A204.1 (cell line): ENCODE results near the gene MTHFR.

Experiments
- FAIRE-seq: peaks from 2 replicates; lab custom pipeline; 2012; peaks lifted over from hg19 to GRCh38; lab: Jason Lieb, UNC

Gene MTHFR

GRCh38 chr1:11796036-11796828, 9.5 kb downstream of the MTHFR start:
- FAIRE-seq = no peak

- FAIRE-seq = no peak
Measured at GRCh38 chr1:11795238-11795890, 10.4 kb downstream of the MTHFR start.

- FAIRE-seq = no peak
Measured at GRCh38 chr1:11794446-11795237, 11.1 kb downstream of the MTHFR start.

- FAIRE-seq = no peak
Measured at GRCh38 chr1:11793819-11794218, 11.9 kb downstream of the MTHFR start.

GRCh38 chr1:11792106-11792505, 13.7 kb downstream of the MTHFR start:
- no peak for FAIRE-seq

GRCh38 chr1:11790880-11791715, 14.7 kb downstream of the MTHFR start:
- FAIRE-seq = no peak

- no peak for FAIRE-seq
Measured at GRCh38 chr1:11790101-11790879, 15.5 kb downstream of the MTHFR start.

GRCh38 chr1:11789126-11790067, 16.4 kb downstream of the MTHFR start:
- FAIRE-seq = no peak

GRCh38 chr1:11788549-11789053, 17.2 kb downstream of the MTHFR start:
- no peak for FAIRE-seq

- no peak for FAIRE-seq
Measured at GRCh38 chr1:11787804-11788436, 17.8 kb downstream of the MTHFR start.

- FAIRE-seq = no peak
Measured at GRCh38 chr1:11787251-11787803, 18.4 kb downstream of the MTHFR start.

GRCh38 chr1:11786168-11786567, 19.6 kb downstream of the MTHFR start:
- no peak for FAIRE-seq

- FAIRE-seq = no peak
Measured at GRCh38 chr1:11784993-11785769, 20.6 kb downstream of the MTHFR start.

- no peak for FAIRE-seq
Measured at GRCh38 chr1:11784256-11784992, 21.3 kb downstream of the MTHFR start.

- FAIRE-seq = no peak
Measured at GRCh38 chr1:11783556-11783955, 22.2 kb downstream of the MTHFR start.

- no peak for FAIRE-seq
Measured at GRCh38 chr1:11782127-11782708, 23.5 kb downstream of the MTHFR start.

- FAIRE-seq = no peak
Measured at GRCh38 chr1:11781297-11781696, 24.5 kb downstream of the MTHFR start.
